CD4-positive, alpha-beta T cell treated with Interleukin-17A for 4 hours (primary cell): ENCODE measurements around the gene PGGHG.
A peak's percentile ranks its signal among the peaks of the same experiment; 100 is the strongest.

Source experiments
- DNase-seq: peaks from one replicate; pipeline ENCODE4 v3.0.0-alpha.2; 2020; ENCODE audit warnings: mixed read lengths

The PGGHG gene

GRCh38 chr11:286977-287820 is 1.7 kb upstream of the PGGHG start:
- peak; percentile 84 for DNase-seq

GRCh38 chr11:287821-288477 is 977 bp upstream of the PGGHG start:
- peak; percentile 78 for DNase-seq

- DNase-seq, result peak; percentile 52
Measured at GRCh38 chr11:289398-289711, 429 bp downstream of the PGGHG start.

GRCh38 chr11:289712-290620 is 1.0 kb downstream of the PGGHG start:
- DNase-seq, result peak; percentile 27

- peak; percentile 6 for DNase-seq
Measured at GRCh38 chr11:290621-291231, 1.8 kb downstream of the PGGHG start.

- no peak for DNase-seq
Measured at GRCh38 chr11:291281-292210, 2.6 kb downstream of the PGGHG start.

DNA sequence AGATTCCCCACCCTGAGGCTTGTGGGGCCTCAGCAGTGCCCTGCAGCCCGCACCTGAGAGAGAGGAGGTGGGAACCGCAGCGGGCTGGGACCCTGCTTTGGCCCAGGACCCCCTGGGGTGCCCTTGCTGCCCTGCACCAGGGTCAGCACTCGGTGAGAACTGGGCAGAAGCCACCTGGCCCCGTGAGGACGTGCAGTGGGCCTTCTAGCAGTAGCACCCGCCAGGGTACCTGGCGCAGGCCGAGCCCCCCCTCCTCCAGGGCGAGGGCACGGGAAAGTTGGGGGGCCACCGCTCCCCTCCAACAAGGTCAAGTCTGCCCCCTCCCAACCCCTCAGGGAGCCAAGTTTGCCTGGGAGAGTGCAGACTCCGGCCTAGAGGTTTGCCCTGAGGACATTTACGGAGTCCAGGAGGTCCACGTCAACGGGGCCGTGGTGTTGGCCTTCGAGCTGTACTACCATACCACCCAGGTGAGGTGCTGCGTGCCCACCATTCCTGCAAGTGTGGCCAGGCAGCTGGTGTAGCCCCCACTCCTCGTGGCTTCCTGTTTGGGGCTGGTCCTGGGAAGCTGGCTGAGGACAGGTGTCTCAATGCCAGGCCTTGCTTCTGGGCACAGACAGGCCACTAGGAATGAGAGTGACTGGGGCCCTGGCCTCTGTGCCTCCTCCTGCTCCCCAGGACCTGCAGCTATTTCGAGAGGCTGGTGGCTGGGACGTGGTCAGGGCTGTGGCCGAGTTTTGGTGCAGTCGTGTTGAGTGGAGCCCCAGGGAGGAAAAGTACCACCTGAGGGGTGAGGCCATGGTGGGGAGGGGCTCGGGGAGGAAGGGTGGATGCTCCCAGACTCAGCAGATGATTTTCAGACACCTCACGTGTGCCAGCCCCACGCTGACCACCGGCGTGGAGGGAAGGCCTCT is 3.5 kb downstream of the PGGHG start:
- no peak for DNase-seq

GRCh38 chr11:293271-293851 is 4.4 kb downstream of the PGGHG start:
- DNase-seq, result no peak

GRCh38 chr11:293852-294661 is 5.1 kb downstream of the PGGHG start:
- peak; percentile 2 for DNase-seq

DNA sequence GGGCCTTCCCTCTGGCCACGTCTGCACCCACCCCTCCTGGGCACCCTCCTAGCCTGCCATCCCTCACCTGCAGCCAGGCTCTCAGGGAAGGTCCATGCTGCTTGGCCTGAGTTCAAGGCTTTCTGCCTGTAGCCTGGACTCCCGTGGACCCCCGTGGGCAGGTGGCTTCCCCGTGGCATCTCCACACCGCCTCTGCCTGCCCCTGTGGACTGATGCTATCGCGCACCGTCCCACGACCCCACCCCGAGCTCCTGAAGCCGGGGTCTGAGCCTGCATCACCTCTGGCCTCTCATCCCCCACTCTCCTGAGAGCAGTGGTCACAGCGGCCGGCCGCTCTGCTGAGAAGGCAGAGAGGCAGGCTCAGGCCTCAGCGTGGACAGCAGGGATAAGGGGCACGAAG is 5.9 kb downstream of the PGGHG start:
- DNase-seq, result no peak

- DNase-seq, result peak; percentile 7
Measured at GRCh38 chr11:295351-296170, 6.6 kb downstream of the PGGHG start.

- peak; percentile 10 for DNase-seq
Measured at GRCh38 chr11:296171-297050, 7.5 kb downstream of the PGGHG start.

GRCh38 chr11:297051-297585 is 8.2 kb downstream of the PGGHG start:
- no peak for DNase-seq

DNA sequence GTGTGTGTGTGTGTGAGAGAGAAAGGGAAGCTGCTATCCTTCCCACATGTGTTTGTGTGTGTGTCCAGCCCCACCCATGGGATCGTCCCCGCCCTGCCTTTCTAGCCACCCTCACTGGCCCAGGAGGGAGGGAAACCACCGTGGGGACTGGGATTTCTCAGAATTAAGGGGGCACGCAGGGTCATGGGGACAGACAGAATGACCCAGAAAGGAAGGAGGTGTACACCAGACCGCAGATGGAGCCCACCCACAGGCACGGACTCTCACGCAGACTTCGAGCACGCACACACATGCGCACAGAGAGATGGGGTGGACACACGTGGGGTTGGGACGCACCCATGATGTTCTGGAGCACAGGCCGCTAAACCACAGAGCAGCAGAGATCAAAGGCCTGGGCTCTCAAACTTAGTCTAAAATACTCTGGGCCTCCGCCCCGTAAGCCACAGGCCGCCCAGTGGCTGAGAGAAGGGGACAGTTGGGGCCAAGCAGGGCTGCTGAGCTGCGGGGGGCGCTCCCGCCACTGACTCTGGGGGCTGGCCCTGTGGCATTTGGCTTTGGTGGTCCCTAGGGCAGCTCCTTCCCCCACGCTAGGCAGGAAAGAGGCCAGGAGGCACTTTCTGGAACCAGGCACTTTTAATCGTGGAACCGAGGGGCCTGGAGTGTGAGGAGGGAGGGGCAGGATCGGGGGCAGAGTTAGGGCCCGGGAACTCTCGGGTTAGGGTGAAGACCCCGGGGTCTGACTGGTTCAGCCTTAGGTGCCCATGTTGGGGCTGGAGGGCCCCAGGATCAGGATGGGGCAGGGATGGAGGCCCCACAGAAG is 8.9 kb downstream of the PGGHG start:
- peak; percentile 35 for DNase-seq

- DNase-seq, result peak; percentile 13
Measured at GRCh38 chr11:298406-299065, 9.6 kb downstream of the PGGHG start.
